Panc1 (cell line): Measurements from ENCODE around the gene BARX1. TPM values are rescaled to one million over a fixed set of nuclear protein-coding genes. Genes with fewer than 3 reads are reported as not detected.
A peak's percentile ranks its signal among the peaks of the same experiment; 100 is the strongest.

Experiments
- ATAC-seq: fragments of 200-7000 bp; cut with Tn5 transposase; 2 replicates; pipeline ENCODE4 v1.9.1; 2020; ENCODE audit warnings: mild to moderate bottlenecking, moderate library complexity
- Bru-seq: library from RNA; stranded (reverse); fragments of 400-500 nt; gene quantifications from one replicate; lab custom pipeline; 2021; lab: Mats Ljungman, UMichigan
- BruChase-seq, 2 experiments: library from RNA; stranded (reverse); fragments of 400-500 nt; gene quantifications; one replicate each; lab custom pipeline; 2021; lab: Mats Ljungman, UMichigan
- BruUV-seq: library from RNA; stranded (reverse); fragments of 400-500 nt; replicated peaks from 2 replicates; lab custom pipeline; 2021; lab: Mats Ljungman, UMichigan
- CTCF ChIA-PET: fragments of 300-600 bp; sonication (Branson Sonifier 250); formaldehyde crosslinking; loops from one replicate; lab custom pipeline; 2022; ENCODE audit warnings: antibody characterized with exemption; lab: Charles Lee
- POLR2A ChIA-PET: fragments of 300-600 bp; sonication (Branson Sonifier 250); formaldehyde crosslinking; loops from one replicate; lab custom pipeline; 2022; ENCODE audit warnings: antibody characterized with exemption; lab: Charles Lee
- DNase-seq: peaks from one replicate; pipeline ENCODE4 v3.0.0-alpha.2; 2010; ENCODE audit warnings: low read depth, low spot score
- H3K27ac ChIP-seq: 2 replicates; pipeline ENCODE4 v1.5.1; 2011; ENCODE audit warnings: mild to moderate bottlenecking, low read length, inconsistent platforms
- H3K27me3 ChIP-seq: fragments of 200-500 bp; sonication (Bioruptor generic); 2 replicates; pipeline ENCODE4 v1.6.0; 2014; ENCODE audit warnings: low read length, inconsistent platforms; ENCODE audit not compliant: control insufficient read depth, insufficient read depth
- H3K36me3 ChIP-seq: fragments of 200-500 bp; sonication (Bioruptor generic); 2 replicates; pipeline ENCODE4 v1.5.1; 2014; ENCODE audit warnings: inconsistent platforms, mild to moderate bottlenecking, low read length, moderate library complexity; ENCODE audit not compliant: control insufficient read depth, insufficient read depth
- H3K4me1 ChIP-seq: 2 replicates; pipeline ENCODE4 v1.5.1; 2011; ENCODE audit warnings: inconsistent platforms, mild to moderate bottlenecking, low read length, moderate library complexity; ENCODE audit not compliant: control insufficient read depth, insufficient read depth
- H3K4me3 ChIP-seq, 2 experiments: 2 replicates each; pipeline ENCODE4 v1.5.1; 2011 to 2012; ENCODE audit warnings: low read depth in 2 of 2, low read length in 2 of 2, mild to moderate bottlenecking in 2 of 2, inconsistent platforms in 1 of 2, moderate library complexity in 1 of 2
- H3K9me3 ChIP-seq: fragments of 200-500 bp; sonication (Bioruptor generic); 2 replicates; pipeline ENCODE4 v1.5.1; 2014; ENCODE audit warnings: low read depth, mild to moderate bottlenecking, inconsistent platforms, low read length, moderate library complexity; ENCODE audit not compliant: control insufficient read depth, insufficient read depth
- CTCF ChIP-seq: fragments of 450-650 bp; IDR thresholded peaks from 2 replicates; pipeline ENCODE4 v1.5.1; 2017; ENCODE audit warnings: mild to moderate bottlenecking
- POLR2AphosphoS5 ChIP-seq: IDR thresholded peaks from 2 replicates; pipeline ENCODE4 v1.6.1; 2012; ENCODE audit warnings: mild to moderate bottlenecking, low read depth, low read length, moderate library complexity
- REST ChIP-seq, 2 experiments: IDR thresholded peaks; 2 replicates each; pipeline ENCODE4 v1.6.1; 2011 to 2012; ENCODE audit warnings: low read depth in 2 of 2, control low read depth in 1 of 2, low read length in 1 of 2, mild to moderate bottlenecking in 1 of 2, moderate library complexity in 1 of 2; ENCODE audit not compliant: insufficient read depth in 1 of 2
- SIN3A ChIP-seq: IDR thresholded peaks from 2 replicates; pipeline ENCODE4 v1.6.1; 2012; ENCODE audit warnings: low read depth, mild to moderate bottlenecking, low read length, moderate library complexity, borderline replicate concordance; ENCODE audit not compliant: insufficient read depth
- TCF7L2 ChIP-seq: IDR thresholded peaks from 2 replicates; pipeline ENCODE4 v1.6.1; 2011; ENCODE audit warnings: mild to moderate bottlenecking, low read depth, low read length, inconsistent platforms
- in situ Hi-C: cut with HindIII; loops from 2 replicates; pipeline ENCODE4 v1.10.0; 2016; ENCODE audit warnings: low sequenced_read_pairs, low pct_unique_long_range_greater_than_20kb
- intact Hi-C: fragments of 100-400 bp; cut with micrococcal nuclease; formaldehyde crosslinking; loops from one replicate; pipeline ENCODE4 v1.10.0; 2022; ENCODE audit not compliant: unreplicated experiment
- long read RNA-seq: library from polyadenylated mRNA; unstranded; transcript quantifications from one replicate; pipeline ENCODE4 v2.0.0, GENCODE V29; 2021; ENCODE audit not compliant: unreplicated experiment
- polyA plus RNA-seq: library from polyadenylated mRNA; unstranded; fragments of >200 nt; gene quantifications from one replicate; pipeline ENCODE4 v1.2.1, GENCODE V29; 2012; ENCODE audit warnings: missing spikeins; ENCODE audit not compliant: insufficient read length
- total RNA-seq: library from RNA; stranded (reverse); gene quantifications from one replicate; pipeline ENCODE4 v1.2.1, GENCODE V29; 2021; ENCODE audit not compliant: unreplicated experiment

Gene BARX1, protein sequence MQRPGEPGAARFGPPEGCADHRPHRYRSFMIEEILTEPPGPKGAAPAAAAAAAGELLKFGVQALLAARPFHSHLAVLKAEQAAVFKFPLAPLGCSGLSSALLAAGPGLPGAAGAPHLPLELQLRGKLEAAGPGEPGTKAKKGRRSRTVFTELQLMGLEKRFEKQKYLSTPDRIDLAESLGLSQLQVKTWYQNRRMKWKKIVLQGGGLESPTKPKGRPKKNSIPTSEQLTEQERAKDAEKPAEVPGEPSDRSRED
- total RNA-seq (81.2 TPM), Bru-seq, nascent RNA (percentile 64 among the genes with signal in this experiment), BruChase-seq, experiment 1, labeled RNA remaining after a 2-hour chase (percentile 78 among the genes with signal in this experiment), BruChase-seq, experiment 2, labeled RNA remaining after a 6-hour chase (percentile 90 among the genes with signal in this experiment)
- 105 TPM for polyA plus RNA-seq
- long read RNA-seq, transcript BARX1-202 (3 exons, 1,323 nt): minor isoform, 7 of 228 reads
- long read RNA-seq, transcript BARX1-201 (4 exons, 1,533 nt): major isoform, 209 of 228 reads
- long read RNA-seq, partial matches to known transcripts: 6 of 228 reads
- long read RNA-seq, other reads (novel, unspliced or antisense): 6 of 228 reads

DNA sequence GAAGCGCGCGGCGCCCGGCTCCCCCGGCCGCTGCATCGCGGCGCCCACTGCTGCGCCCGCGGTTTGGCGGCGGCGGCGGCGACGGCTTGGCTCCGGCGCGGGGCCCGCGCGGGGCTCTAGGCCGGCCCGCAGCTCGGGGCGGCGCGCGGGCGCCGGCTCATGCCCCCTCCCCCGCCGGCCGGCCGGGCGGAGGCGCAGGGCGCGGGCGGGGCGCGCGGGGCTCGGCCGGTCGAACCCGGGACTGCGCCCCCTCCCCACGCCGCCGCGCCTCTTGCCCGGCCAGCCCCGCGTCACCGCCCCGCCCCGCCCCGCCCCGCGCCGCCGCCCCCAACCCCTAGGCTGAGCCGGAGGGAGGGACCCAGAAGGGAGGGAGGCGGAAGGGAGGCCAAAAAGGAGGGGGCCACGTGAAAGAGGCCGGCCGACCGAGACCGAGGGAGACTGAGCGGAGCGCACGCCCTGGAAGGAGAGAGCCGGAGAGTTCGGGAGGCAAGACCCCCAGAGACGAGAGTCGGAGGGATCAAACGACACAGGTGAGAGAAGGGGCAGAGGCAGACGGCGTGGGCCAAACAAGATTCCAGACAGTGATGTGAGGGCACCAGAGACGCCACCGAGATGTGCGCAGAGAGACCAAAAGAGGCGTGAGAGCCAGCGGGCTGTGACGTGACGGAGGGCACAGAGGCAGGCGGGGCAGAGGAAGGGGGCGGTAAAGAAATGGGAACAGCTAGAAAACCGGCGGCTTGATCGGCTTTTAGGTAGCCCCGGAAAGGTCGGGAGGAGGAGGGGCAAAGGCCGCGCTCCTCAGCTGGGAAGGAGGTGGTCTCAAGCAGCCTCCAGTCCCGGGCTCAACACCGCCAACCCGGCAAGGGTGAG, at the start of gene BARX1:
Gene BARX1, minus strand, starts transcription at position 245 of the 870 bp plus-strand sequence. Its CDS starts 209 bp downstream, at position 36.
- no peak for TF ChIP-seq SIN3A
- peak; percentile 57 for TF ChIP-seq TCF7L2
- TF ChIP-seq POLR2AphosphoS5: peak; percentile 44; the same call in 1 of the 2 replicates
- no peak for TF ChIP-seq REST (IDR thresholded peaks at IDR 0.05; ENCODE audit: insufficient read depth in 1 of 2, low read depth in 2 of 2, low read length in 1 of 2)
- CTCF ChIA-PET: interaction anchor here (1.0 kb wide), 1 partner anchor 46 kb away, joined by 3 read pairs; no protein-coding TSS in a partner anchor
- DNase-seq (peak; percentile 10), ATAC-seq (peak; percentile 87)
- BruUV-seq: TSS peak; percentile 92
- H3K9me3 ChIP-seq: no peaks in the 10 kb centered on the region
- no peaks in the 10 kb centered on the region for H3K36me3 ChIP-seq
- H3K4me3 ChIP-seq: peak within 1 kb of the TSS; percentile 67 to 70
- H3K27ac ChIP-seq: peak within 1 kb of the TSS; percentile 84
- POLR2A ChIA-PET: no interaction called here
- H3K27me3 ChIP-seq: no peaks in the 10 kb centered on the region
- intact Hi-C loops (no loop called here), in situ Hi-C loops (no loop called here)
- peaks cover 6% of the 10 kb centered on the region; the same call in 1 of the 2 replicates for H3K4me1 ChIP-seq

DNA sequence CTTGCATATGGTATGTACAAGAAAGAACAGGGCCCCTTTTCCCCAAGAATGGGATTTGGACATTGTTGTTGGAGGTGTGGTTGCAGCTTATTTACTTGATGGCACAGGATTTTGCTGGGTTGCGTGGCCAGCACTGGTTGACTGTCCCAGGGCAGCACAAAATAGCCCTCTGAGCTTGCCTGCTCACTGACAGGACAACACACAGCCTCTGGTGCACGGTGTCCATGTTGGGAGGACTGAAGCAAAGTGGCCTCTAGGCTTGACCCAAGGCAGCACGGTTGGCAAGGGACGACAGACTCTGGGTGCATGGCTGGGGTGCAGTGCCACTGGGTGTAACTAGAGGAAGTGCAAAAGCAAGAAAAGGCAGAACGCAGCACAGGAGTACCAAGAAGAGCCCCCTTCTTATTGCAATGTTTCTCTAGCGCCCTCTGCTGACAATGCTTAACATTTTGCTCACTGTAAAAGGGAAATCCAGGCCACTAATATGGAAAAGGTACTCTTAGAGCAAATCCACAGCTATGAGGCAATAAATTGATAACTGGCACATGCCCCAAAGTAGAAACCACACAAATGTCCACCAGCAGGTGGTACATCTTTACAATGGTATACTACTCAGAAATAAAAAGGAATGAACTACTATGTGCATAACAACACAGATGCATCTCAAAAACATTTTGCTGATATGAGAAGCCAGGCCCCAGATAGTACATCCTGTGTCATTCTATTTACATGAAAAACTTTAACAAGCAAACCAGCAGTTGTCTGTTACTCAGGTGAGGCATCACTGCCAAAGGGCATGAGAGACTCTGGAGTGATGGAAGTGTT, 47.4 kb upstream of the BARX1 start:
- ChIA-PET POLR2A (no interaction called here), CTCF (interaction anchor here (0.6 to 0.9 kb wide), 2 partner anchors 178 to 322 kb away, joined by 3 read pairs; no protein-coding TSS in a partner anchor)
- H3K4me3 ChIP-seq: no peak overlapping the region
- in situ Hi-C loops: no loop called here
- H3K4me1 ChIP-seq: no peaks in the 10 kb centered on the region
- no peaks in the 10 kb centered on the region for H3K36me3 ChIP-seq
- intact Hi-C loops: no loop called here
- peak; percentile 20 for DNase-seq
- peak; percentile 51; the same call in 1 of the 2 replicates for ATAC-seq
- no peaks in the 10 kb centered on the region for H3K27me3 ChIP-seq
- no TSS peak for BruUV-seq
- no peak overlapping the region for H3K27ac ChIP-seq
- no peak for TF ChIP-seq REST (IDR thresholded peaks at IDR 0.05; ENCODE audit: insufficient read depth in 1 of 2, low read depth in 2 of 2, low read length in 1 of 2)
- TF ChIP-seq CTCF: peak; percentile 76
- H3K9me3 ChIP-seq: no peaks in the 10 kb centered on the region
